Anterior cingulate cortex (tissue), 58 donors: Measurements from ENCODE around the gene MKNK2.
"Not testable (repeated sequence)": the region's sequence is repeated elsewhere in the genome, so short reads cannot be mapped to it uniquely, and the experiment has no call there.

Experiments used
- DNase-seq, 58 donors: peaks; one replicate each; lab custom pipeline; 2025; lab: John Stamatoyannopoulos, UW

The MKNK2 gene

GRCh38 chr19:2050991-2051772 lies at the start of gene MKNK2:
Gene MKNK2, minus strand, starts transcription at chr19:2051244. Its CDS starts 393 bp downstream, at chr19:2050851.
- DNase-seq = peak in 57 of 58 donors; percentile 56 to 96 (median 89)

GRCh38 chr19:2100719-2101061 lies 49.6 kb upstream of the MKNK2 start:
- DNase-seq = no peak

GRCh38 chr19:2099937-2100718 lies 49.1 kb upstream of the MKNK2 start:
- DNase-seq = no peak

GRCh38 chr19:2099054-2099501 lies 48.0 kb upstream of the MKNK2 start:
- no peak for DNase-seq

- DNase-seq = no peak
Observed at GRCh38 chr19:2097886-2098327, 46.9 kb upstream of the MKNK2 start.

GRCh38 chr19:2097203-2097885 lies 46.3 kb upstream of the MKNK2 start:
- peak in 1 of 58 donors; percentile 45 for DNase-seq

- peak; percentile 79 to 100 (median 99) for DNase-seq
Observed at GRCh38 chr19:2096480-2097202, 45.6 kb upstream of the MKNK2 start, which contains the start of gene IZUMO4. Gene IZUMO4, plus strand, starts transcription at chr19:2096915. Its CDS starts 31 bp downstream, at chr19:2096946.

- peak in 29 of 58 donors; percentile 50 to 99 (median 96) for DNase-seq
Observed at GRCh38 chr19:2096034-2096479, 45.0 kb upstream of the MKNK2 start, which contains the start of gene MOB3A. Gene MOB3A, minus strand, starts transcription at chr19:2096326. Its CDS starts 17,766 bp downstream, at chr19:2078560.

- not testable (repeated sequence) for DNase-seq
Observed at GRCh38 chr19:2091926-2092525, 41.0 kb upstream of the MKNK2 start.

GRCh38 chr19:2089727-2090053 lies 38.6 kb upstream of the MKNK2 start:
- no peak for DNase-seq

GRCh38 chr19:2089001-2089711 lies 38.1 kb upstream of the MKNK2 start:
- DNase-seq = no peak

GRCh38 chr19:2087621-2088100 lies 36.6 kb upstream of the MKNK2 start:
- no peak for DNase-seq

GRCh38 chr19:2086695-2087620 lies 35.9 kb upstream of the MKNK2 start:
- not testable (repeated sequence) for DNase-seq

GRCh38 chr19:2084993-2085720 lies 34.1 kb upstream of the MKNK2 start:
- no peak for DNase-seq

- DNase-seq = no peak
Observed at GRCh38 chr19:2083174-2083854, 32.3 kb upstream of the MKNK2 start.
